GM23338 (cell line): ENCODE results near the gene NDUFV2. TPM values are rescaled to one million over a fixed set of nuclear protein-coding genes. Genes with fewer than 3 reads are reported as not detected.
A peak's percentile ranks its signal among the peaks of the same experiment; 100 is the strongest.

Experiments
- ATAC-seq: fragments of 200-7000 bp; cut with Tn5 transposase; 3 replicates; pipeline ENCODE4 v1.9.1; 2020
- DNase-seq: peaks from one replicate; pipeline ENCODE4 v3.0.0-alpha.2; 2015; ENCODE audit warnings: low spot score
- H2AFZ ChIP-seq: fragments of 200-600 bp; sonication (generic); 2 replicates; pipeline ENCODE4 v1.8.0; 2016; ENCODE audit warnings: antibody characterized with exemption, mild to moderate bottlenecking, moderate library complexity
- H3F3A ChIP-seq: fragments of 200-600 bp; sonication (generic); replicated peaks from 2 replicates; pipeline ENCODE4 v1.8.0; 2017; ENCODE audit warnings: antibody characterized with exemption, mixed run types, low read depth
- H3K27ac ChIP-seq: fragments of 200-600 bp; sonication (generic); 2 replicates; pipeline ENCODE4 v1.6.1; 2016; ENCODE audit warnings: low read depth
- H3K27me3 ChIP-seq: fragments of 200-600 bp; sonication (generic); 2 replicates; pipeline ENCODE4 v1.8.0; 2016; ENCODE audit warnings: mild to moderate bottlenecking, mixed run types, moderate library complexity; ENCODE audit not compliant: insufficient read depth
- H3K36me3 ChIP-seq: fragments of 200-600 bp; sonication (generic); 2 replicates; pipeline ENCODE4 v1.8.0; 2016; ENCODE audit warnings: mild to moderate bottlenecking; ENCODE audit not compliant: insufficient read depth
- H3K4me1 ChIP-seq: fragments of 200-600 bp; sonication (generic); 2 replicates; pipeline ENCODE4 v1.8.0; 2016; ENCODE audit warnings: mild to moderate bottlenecking, moderate library complexity; ENCODE audit not compliant: insufficient read depth
- H3K4me2 ChIP-seq: fragments of 200-600 bp; sonication (generic); 2 replicates; pipeline ENCODE4 v1.7.1; 2017; ENCODE audit warnings: mixed run types
- H3K4me3 ChIP-seq: fragments of 200-600 bp; sonication (generic); 2 replicates; pipeline ENCODE4 v1.6.1; 2016; ENCODE audit warnings: mixed run types
- H3K79me2 ChIP-seq: fragments of 200-600 bp; sonication (generic); replicated peaks from 2 replicates; pipeline ENCODE4 v1.8.0; 2017; ENCODE audit warnings: mild to moderate bottlenecking; ENCODE audit not compliant: insufficient read depth
- H3K9me2 ChIP-seq: fragments of 200-600 bp; sonication (generic); 2 replicates; pipeline ENCODE4 v1.8.0; 2017; ENCODE audit not compliant: insufficient read depth
- H4K20me1 ChIP-seq: fragments of 200-600 bp; sonication (generic); replicated peaks from 2 replicates; pipeline ENCODE4 v1.8.0; 2017; ENCODE audit warnings: mild to moderate bottlenecking; ENCODE audit not compliant: insufficient read depth
- H3K27ac Mint-ChIP-seq: 2 replicates; pipeline ENCODE4 v1.8.0; 2020; ENCODE audit warnings: inconsistent platforms, mild to moderate bottlenecking, moderate library complexity, mixed read lengths
- H3K27me3 Mint-ChIP-seq: 3 replicates; pipeline ENCODE4 v1.8.0; 2022; ENCODE audit warnings: low read depth, mild to moderate bottlenecking, moderate library complexity, mixed read lengths, inconsistent platforms; ENCODE audit not compliant: insufficient read depth, poor library complexity
- H3K36me3 Mint-ChIP-seq: 3 replicates; pipeline ENCODE4 v1.8.0; 2021; ENCODE audit warnings: low read depth, mild to moderate bottlenecking, inconsistent platforms, moderate library complexity, mixed read lengths
- H3K4me1 Mint-ChIP-seq: 3 replicates; pipeline ENCODE4 v1.8.0; 2020; ENCODE audit warnings: mild to moderate bottlenecking, inconsistent platforms, mixed read lengths
- H3K4me3 Mint-ChIP-seq: 3 replicates; pipeline ENCODE4 v1.8.0; 2021; ENCODE audit warnings: moderate library complexity, mild to moderate bottlenecking, inconsistent platforms, mixed read lengths
- H3K9me3 Mint-ChIP-seq: 3 replicates; pipeline ENCODE4 v1.8.0; 2020; ENCODE audit warnings: moderate library complexity, mild to moderate bottlenecking, inconsistent platforms, mixed read lengths
- CREB1 ChIP-seq: fragments of 250-450 bp; sonication (Bioruptor Pico); IDR thresholded peaks from 2 replicates; pipeline ENCODE4 v1.5.0; 2020; ENCODE audit warnings: low read depth, mild to moderate bottlenecking, moderate library complexity
- EZH2 ChIP-seq: fragments of 200-600 bp; sonication (generic); IDR thresholded peaks from one replicate; pipeline ENCODE4 v1.8.0; 2017; ENCODE audit warnings: antibody characterized with exemption, mild to moderate bottlenecking, low read depth; ENCODE audit not compliant: unreplicated experiment
- EZH2phosphoT487 ChIP-seq: fragments of 200-600 bp; sonication (generic); IDR thresholded peaks from one replicate; pipeline ENCODE4 v1.8.1; 2018; ENCODE audit warnings: antibody characterized with exemption; ENCODE audit not compliant: unreplicated experiment
- JUNB ChIP-seq: IDR thresholded peaks from one replicate; pipeline ENCODE4 v1.6.1; 2016; ENCODE audit warnings: antibody characterized with exemption; ENCODE audit not compliant: unreplicated experiment
- NANOG ChIP-seq: IDR thresholded peaks from 2 replicates; pipeline ENCODE4 v1.6.1; 2016; ENCODE audit warnings: antibody characterized with exemption, borderline replicate concordance
- POLR2AphosphoS5 ChIP-seq: IDR thresholded peaks from 2 replicates; pipeline ENCODE4 v1.6.1; 2016; ENCODE audit warnings: antibody characterized with exemption, low read depth
- STAT1 ChIP-seq: IDR thresholded peaks from one replicate; pipeline ENCODE4 v1.6.1; 2016; ENCODE audit warnings: antibody characterized with exemption; ENCODE audit not compliant: unreplicated experiment
- ZNF114 ChIP-seq: fragments of 250-450 bp; sonication (Bioruptor Pico); IDR thresholded peaks from 2 replicates; pipeline ENCODE4 v1.5.0; 2020; ENCODE audit warnings: mild to moderate bottlenecking, moderate library complexity
- ZNF331 ChIP-seq: fragments of 250-450 bp; sonication (Bioruptor Pico); IDR thresholded peaks from 2 replicates; pipeline ENCODE4 v1.5.0; 2020; ENCODE audit warnings: low read depth, mild to moderate bottlenecking, moderate library complexity
- polyA plus RNA-seq: library from polyadenylated mRNA; unstranded; fragments of >200 nt; fragmentation: Nextera tagmentation; extraction: Ambion mirVana; gene quantifications from 2 replicates; pipeline ENCODE4 v1.2.1, GENCODE V29; 2016
- total RNA-seq: library from RNA; depleted of rRNA; stranded (reverse); fragments of >200 nt; shearing (Covaris generic); gene quantifications from 2 replicates; pipeline ENCODE4 v1.2.3, GENCODE V29; 2014
- TF ChIP-seq, protein P1 (sequence below): fragments of 250-450 bp; sonication (Bioruptor Pico); IDR thresholded peaks from 2 replicates; pipeline ENCODE4 v1.5.0; 2020; ENCODE audit warnings: mild to moderate bottlenecking, moderate library complexity
- TF ChIP-seq, protein P2 (sequence below), 2 experiments: fragments of 200-600 bp in 1 of 2; sonication (generic) in 1 of 2; conservative IDR thresholded peaks; 2 replicates each; pipeline versions ENCODE4 v1.5.1 to v1.6.1; 2016 to 2017; ENCODE audit warnings: antibody characterized with exemption in 2 of 2, low read depth in 2 of 2, mild to moderate bottlenecking in 2 of 2, moderate library complexity in 1 of 2
- TF ChIP-seq, protein P3 (sequence below): IDR thresholded peaks from one replicate; pipeline ENCODE4 v1.6.1; 2018; ENCODE audit warnings: antibody characterized with exemption; ENCODE audit not compliant: unreplicated experiment
- TF ChIP-seq, protein P4 (sequence below): IDR thresholded peaks from 2 replicates; pipeline ENCODE4 v1.6.1; 2016; ENCODE audit warnings: antibody characterized with exemption

The NDUFV2 gene
- total and polyA plus RNA-seq, 2 experiments from 2014 or later = 157 to 577 TPM

DNA sequence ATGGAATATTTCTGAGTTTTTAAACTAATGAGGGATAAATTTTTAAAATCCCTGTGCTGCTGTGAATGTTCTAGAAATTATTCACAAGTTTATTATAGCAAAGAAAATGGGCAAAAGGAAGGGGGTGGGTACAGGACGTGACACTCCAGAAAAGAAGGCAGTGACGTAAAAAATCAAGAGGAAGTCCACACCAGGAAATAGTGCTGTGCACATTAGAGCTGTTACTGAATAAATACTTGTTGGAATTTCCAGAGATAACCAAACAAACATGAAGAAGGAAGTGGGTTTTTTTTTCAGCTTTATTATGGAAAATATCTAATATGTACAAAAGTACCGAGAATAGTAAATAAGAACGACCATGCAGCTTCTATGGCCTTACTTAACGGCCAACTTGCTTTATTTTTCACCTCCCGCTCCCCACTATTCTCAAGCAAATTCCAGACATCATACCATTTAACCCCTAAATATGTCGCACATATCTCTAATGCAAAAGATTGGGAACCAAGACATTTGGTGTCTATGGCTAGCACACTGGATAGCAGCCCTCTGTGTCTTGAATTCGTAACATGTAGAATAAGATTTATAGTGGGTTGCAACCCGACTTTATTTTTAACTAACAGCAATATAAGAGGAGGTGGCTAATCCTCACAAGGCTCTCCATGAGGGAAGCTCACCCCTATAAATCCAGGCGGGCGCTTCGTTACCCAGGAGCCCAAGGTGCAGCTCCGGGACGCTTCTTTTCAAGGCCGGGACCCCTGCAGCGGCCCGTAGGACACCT, 580 bp upstream of the NDUFV2 start:
- H3K4me3 Mint-ChIP-seq = peak overlapping the region; percentile 95
- TF ChIP-seq JUNB = no peak
- TF ChIP-seq, protein P1, sequence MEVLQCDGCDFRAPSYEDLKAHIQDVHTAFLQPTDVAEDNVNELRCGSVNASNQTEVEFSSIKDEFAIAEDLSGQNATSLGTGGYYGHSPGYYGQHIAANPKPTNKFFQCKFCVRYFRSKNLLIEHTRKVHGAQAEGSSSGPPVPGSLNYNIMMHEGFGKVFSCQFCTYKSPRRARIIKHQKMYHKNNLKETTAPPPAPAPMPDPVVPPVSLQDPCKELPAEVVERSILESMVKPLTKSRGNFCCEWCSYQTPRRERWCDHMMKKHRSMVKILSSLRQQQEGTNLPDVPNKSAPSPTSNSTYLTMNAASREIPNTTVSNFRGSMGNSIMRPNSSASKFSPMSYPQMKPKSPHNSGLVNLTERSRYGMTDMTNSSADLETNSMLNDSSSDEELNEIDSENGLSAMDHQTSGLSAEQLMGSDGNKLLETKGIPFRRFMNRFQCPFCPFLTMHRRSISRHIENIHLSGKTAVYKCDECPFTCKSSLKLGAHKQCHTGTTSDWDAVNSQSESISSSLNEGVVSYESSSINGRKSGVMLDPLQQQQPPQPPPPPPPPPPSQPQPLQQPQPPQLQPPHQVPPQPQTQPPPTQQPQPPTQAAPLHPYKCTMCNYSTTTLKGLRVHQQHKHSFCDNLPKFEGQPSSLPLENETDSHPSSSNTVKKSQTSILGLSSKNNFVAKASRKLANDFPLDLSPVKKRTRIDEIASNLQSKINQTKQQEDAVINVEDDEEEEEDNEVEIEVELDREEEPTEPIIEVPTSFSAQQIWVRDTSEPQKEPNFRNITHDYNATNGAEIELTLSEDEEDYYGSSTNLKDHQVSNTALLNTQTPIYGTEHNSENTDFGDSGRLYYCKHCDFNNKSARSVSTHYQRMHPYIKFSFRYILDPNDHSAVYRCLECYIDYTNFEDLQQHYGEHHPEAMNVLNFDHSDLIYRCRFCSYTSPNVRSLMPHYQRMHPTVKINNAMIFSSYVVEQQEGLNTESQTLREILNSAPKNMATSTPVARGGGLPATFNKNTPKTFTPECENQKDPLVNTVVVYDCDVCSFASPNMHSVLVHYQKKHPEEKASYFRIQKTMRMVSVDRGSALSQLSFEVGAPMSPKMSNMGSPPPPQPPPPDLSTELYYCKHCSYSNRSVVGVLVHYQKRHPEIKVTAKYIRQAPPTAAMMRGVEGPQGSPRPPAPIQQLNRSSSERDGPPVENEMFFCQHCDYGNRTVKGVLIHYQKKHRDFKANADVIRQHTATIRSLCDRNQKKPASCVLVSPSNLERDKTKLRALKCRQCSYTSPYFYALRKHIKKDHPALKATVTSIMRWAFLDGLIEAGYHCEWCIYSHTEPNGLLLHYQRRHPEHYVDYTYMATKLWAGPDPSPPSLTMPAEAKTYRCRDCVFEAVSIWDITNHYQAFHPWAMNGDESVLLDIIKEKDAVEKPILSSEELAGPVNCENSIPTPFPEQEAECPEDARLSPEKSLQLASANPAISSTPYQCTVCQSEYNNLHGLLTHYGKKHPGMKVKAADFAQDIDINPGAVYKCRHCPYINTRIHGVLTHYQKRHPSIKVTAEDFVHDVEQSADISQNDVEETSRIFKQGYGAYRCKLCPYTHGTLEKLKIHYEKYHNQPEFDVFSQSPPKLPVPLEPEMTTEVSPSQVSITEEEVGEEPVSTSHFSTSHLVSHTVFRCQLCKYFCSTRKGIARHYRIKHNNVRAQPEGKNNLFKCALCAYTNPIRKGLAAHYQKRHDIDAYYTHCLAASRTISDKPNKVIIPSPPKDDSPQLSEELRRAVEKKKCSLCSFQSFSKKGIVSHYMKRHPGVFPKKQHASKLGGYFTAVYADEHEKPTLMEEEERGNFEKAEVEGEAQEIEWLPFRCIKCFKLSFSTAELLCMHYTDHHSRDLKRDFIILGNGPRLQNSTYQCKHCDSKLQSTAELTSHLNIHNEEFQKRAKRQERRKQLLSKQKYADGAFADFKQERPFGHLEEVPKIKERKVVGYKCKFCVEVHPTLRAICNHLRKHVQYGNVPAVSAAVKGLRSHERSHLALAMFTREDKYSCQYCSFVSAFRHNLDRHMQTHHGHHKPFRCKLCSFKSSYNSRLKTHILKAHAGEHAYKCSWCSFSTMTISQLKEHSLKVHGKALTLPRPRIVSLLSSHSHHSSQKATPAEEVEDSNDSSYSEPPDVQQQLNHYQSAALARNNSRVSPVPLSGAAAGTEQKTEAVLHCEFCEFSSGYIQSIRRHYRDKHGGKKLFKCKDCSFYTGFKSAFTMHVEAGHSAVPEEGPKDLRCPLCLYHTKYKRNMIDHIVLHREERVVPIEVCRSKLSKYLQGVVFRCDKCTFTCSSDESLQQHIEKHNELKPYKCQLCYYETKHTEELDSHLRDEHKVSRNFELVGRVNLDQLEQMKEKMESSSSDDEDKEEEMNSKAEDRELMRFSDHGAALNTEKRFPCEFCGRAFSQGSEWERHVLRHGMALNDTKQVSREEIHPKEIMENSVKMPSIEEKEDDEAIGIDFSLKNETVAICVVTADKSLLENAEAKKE = no peak
- TF ChIP-seq, protein P2, sequence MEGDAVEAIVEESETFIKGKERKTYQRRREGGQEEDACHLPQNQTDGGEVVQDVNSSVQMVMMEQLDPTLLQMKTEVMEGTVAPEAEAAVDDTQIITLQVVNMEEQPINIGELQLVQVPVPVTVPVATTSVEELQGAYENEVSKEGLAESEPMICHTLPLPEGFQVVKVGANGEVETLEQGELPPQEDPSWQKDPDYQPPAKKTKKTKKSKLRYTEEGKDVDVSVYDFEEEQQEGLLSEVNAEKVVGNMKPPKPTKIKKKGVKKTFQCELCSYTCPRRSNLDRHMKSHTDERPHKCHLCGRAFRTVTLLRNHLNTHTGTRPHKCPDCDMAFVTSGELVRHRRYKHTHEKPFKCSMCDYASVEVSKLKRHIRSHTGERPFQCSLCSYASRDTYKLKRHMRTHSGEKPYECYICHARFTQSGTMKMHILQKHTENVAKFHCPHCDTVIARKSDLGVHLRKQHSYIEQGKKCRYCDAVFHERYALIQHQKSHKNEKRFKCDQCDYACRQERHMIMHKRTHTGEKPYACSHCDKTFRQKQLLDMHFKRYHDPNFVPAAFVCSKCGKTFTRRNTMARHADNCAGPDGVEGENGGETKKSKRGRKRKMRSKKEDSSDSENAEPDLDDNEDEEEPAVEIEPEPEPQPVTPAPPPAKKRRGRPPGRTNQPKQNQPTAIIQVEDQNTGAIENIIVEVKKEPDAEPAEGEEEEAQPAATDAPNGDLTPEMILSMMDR (conservative IDR thresholded peaks at IDR 0.05; ENCODE audit: low read depth in 2 of 2) = no peak
- no peak for TF ChIP-seq ZNF331
- TF ChIP-seq STAT1 = no peak
- TF ChIP-seq POLR2AphosphoS5 = no peak
- no peak for TF ChIP-seq EZH2phosphoT487
- TF ChIP-seq ZNF114 (CRISPR knock-in tag) = no peak
- TF ChIP-seq, protein P3, sequence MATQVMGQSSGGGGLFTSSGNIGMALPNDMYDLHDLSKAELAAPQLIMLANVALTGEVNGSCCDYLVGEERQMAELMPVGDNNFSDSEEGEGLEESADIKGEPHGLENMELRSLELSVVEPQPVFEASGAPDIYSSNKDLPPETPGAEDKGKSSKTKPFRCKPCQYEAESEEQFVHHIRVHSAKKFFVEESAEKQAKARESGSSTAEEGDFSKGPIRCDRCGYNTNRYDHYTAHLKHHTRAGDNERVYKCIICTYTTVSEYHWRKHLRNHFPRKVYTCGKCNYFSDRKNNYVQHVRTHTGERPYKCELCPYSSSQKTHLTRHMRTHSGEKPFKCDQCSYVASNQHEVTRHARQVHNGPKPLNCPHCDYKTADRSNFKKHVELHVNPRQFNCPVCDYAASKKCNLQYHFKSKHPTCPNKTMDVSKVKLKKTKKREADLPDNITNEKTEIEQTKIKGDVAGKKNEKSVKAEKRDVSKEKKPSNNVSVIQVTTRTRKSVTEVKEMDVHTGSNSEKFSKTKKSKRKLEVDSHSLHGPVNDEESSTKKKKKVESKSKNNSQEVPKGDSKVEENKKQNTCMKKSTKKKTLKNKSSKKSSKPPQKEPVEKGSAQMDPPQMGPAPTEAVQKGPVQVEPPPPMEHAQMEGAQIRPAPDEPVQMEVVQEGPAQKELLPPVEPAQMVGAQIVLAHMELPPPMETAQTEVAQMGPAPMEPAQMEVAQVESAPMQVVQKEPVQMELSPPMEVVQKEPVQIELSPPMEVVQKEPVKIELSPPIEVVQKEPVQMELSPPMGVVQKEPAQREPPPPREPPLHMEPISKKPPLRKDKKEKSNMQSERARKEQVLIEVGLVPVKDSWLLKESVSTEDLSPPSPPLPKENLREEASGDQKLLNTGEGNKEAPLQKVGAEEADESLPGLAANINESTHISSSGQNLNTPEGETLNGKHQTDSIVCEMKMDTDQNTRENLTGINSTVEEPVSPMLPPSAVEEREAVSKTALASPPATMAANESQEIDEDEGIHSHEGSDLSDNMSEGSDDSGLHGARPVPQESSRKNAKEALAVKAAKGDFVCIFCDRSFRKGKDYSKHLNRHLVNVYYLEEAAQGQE = no peak
- TF ChIP-seq EZH2 = no peak
- TF ChIP-seq, protein P4, sequence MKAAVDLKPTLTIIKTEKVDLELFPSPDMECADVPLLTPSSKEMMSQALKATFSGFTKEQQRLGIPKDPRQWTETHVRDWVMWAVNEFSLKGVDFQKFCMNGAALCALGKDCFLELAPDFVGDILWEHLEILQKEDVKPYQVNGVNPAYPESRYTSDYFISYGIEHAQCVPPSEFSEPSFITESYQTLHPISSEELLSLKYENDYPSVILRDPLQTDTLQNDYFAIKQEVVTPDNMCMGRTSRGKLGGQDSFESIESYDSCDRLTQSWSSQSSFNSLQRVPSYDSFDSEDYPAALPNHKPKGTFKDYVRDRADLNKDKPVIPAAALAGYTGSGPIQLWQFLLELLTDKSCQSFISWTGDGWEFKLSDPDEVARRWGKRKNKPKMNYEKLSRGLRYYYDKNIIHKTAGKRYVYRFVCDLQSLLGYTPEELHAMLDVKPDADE = no peak
- no peak for TF ChIP-seq CREB1 (CRISPR knock-in tag)
- no peak for TF ChIP-seq NANOG
- Histone ChIP-seq H4K20me1 (no peaks in the 10 kb centered on the region; the same call in 1 of the 2 replicates), H3K4me3 (peak overlapping the region; percentile 81), H3K27ac (peak overlapping the region; percentile 79; the same call in 1 of the 2 replicates), H2AFZ (peak overlapping the region; percentile 80; the same call in 1 of the 2 replicates), H3F3A (no peaks in the 10 kb centered on the region), H3K9me2 (no peaks in the 10 kb centered on the region), H3K27me3 (no peaks in the 10 kb centered on the region), H3K36me3 (no peaks in the 10 kb centered on the region), H3K4me1 (peaks cover 44% of the 10 kb centered on the region), H3K79me2 (peaks cover 43% of the 10 kb centered on the region), H3K4me2 (peak overlapping the region; percentile 81)
- ATAC-seq (no peak; the same call in 2 of the 3 replicates), DNase-seq (no peak)
- H3K27ac Mint-ChIP-seq = peak overlapping the region; percentile 69
- no peaks in the 10 kb centered on the region for H3K9me3 Mint-ChIP-seq
- peaks cover 12% of the 10 kb centered on the region; the same call in 2 of the 3 replicates for H3K36me3 Mint-ChIP-seq
- no peaks in the 10 kb centered on the region for H3K27me3 Mint-ChIP-seq
- peaks cover 54% of the 10 kb centered on the region for H3K4me1 Mint-ChIP-seq
